ENCODE results near the gene G6PC2. TPM values are rescaled to one million over a fixed set of nuclear protein-coding genes. Genes with fewer than 3 reads are reported as not detected.
"Not testable (repeated sequence)": the region's sequence is repeated elsewhere in the genome, so short reads cannot be mapped to it uniquely, and the experiment has no call there.

G6PC2 gene
- total and polyA plus RNA-seq, 2 of the 8 experiments (the other 6 are each of a cell fraction or from before 2014, with no cell fraction given): not detected

DNA sequence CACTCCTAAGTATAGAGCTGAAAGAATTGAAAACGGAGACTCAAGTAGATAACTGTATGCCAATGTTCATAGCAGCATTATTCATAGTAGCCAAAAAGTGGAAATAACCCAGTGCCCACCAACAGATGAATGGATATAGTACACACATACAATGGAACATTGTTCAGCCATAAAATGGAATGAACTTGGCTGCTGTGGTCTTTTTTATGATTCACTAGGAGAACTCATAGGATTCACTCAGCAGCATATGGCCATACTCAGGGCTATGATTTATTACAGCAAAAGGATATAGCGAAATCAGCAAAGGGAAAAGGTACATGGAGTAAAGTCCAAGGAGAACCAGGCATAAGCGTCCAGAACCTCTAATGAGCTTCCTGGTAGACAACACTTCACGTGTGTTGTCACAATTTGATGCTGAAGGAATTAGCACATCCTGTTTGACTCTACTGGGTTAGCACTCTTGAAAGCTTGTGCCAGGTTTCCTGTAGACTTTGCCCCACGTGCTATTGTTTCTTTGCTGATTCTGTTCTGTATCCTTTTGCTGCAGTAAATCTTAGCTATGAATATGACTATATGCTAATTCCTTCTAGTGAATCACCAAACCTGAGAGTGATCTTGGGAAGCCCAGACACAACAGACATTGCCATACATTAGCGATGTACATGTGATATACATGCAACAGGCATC, 26.6 kb upstream of the G6PC2 start (continued):
- no peak for TF ChIP-seq GABPA (IDR thresholded peaks at IDR 0.05; ENCODE audit: borderline replicate concordance, insufficient read depth, low read length)

DNA sequence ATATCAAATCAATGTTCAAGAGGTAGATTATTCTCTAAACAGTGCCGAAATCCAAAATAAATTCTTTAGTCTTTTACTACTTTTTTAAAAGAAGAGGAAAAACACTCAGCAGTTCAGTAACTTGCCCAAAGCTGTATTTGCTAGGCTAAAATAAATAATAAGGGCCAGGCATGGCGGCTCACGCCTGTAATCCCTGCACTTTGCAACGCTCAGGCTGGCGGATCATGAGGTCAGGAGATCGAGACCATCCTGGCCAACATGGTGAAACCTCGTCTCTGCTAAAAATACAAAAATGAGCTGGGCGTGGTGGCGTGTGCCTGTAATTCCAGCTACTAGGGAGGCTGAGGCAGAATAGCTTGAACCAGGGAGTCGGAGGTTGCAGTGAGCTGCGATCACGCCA, 18.9 kb upstream of the G6PC2 start:
- H3K23ac ChIP-seq (ENCODE audit: insufficient read length); DNase-seq (ENCODE audit: low read depth in 1 of 2, low spot score in 2 of 2); H2BK12ac ChIP-seq (ENCODE audit: low read depth, low read length); CTCF ChIA-PET (ENCODE audit: partially characterized antibody); H3K4me1 ChIP-seq (replicated peaks in 1 of 4; ENCODE audit: control insufficient read depth in 3 of 4, insufficient read depth in 4 of 4, low read length in 3 of 4); H3K18ac ChIP-seq (ENCODE audit: extremely low read depth, low read length); H3K79me1 ChIP-seq (ENCODE audit: low read depth, low read length); POLR2A ChIA-PET (ENCODE audit: partially characterized antibody); H3K27ac ChIP-seq (ENCODE audit: low read depth, low read length); H2BK15ac ChIP-seq (ENCODE audit: low read length); H3K9ac ChIP-seq (replicated peaks in 1 of 4; ENCODE audit: extremely low read depth in 1 of 4, low read depth in 3 of 4, low read length in 3 of 4); H4K8ac ChIP-seq (ENCODE audit: extremely low read depth, insufficient read depth, low read length); H3K27me3 ChIP-seq (replicated peaks in 1 of 4; ENCODE audit: control insufficient read depth in 3 of 4, extremely low read depth in 1 of 4, insufficient read depth in 3 of 4, low read length in 3 of 4); FAIRE-seq; H3K4me2 ChIP-seq (ENCODE audit: insufficient read depth in 1 of 2, low read depth in 2 of 2, low read length in 2 of 2); H4K5ac ChIP-seq (ENCODE audit: insufficient read length, low read depth, low read length); H2AFZ ChIP-seq (ENCODE audit: low read length); H3K9me3 ChIP-seq (ENCODE audit: insufficient read depth in 2 of 2, low read depth in 1 of 2, low read length in 1 of 2); H4K91ac ChIP-seq (replicated peaks; ENCODE audit: insufficient read length, low read length); H2BK120ac ChIP-seq (replicated peaks; ENCODE audit: low read depth, low read length); H3K79me2 ChIP-seq (ENCODE audit: control insufficient read depth in 1 of 2, insufficient read depth in 2 of 2, low read length in 2 of 2); H2BK5ac ChIP-seq (ENCODE audit: low read depth, low read length); H3K4me3 ChIP-seq (ENCODE audit: extremely low read depth in 1 of 4, insufficient read depth in 2 of 4, low read depth in 3 of 4, low read length in 4 of 4); H2BK20ac ChIP-seq (ENCODE audit: low read length); H3K23me2 ChIP-seq (ENCODE audit: low read depth, low read length); H3K14ac ChIP-seq (ENCODE audit: insufficient read length); H3K36me3 ChIP-seq (ENCODE audit: control insufficient read depth in 2 of 4, insufficient read depth in 4 of 4, low read length in 3 of 4); H2AK5ac ChIP-seq (ENCODE audit: low read depth, low read length); H3K56ac ChIP-seq (replicated peaks; ENCODE audit: insufficient read length, low read depth, low read length); H4K20me1 ChIP-seq (replicated peaks in 1 of 2; ENCODE audit: control insufficient read depth in 1 of 2, insufficient read depth in 2 of 2, low read length in 2 of 2); H3K4ac ChIP-seq (replicated peaks; ENCODE audit: insufficient read length, low read depth, low read length): not testable (repeated sequence)
- 94% methylated on average over 12 of the region's 12 CpGs; no CpG with 5 or more reads in 1 of the 2 experiments for WGBS, 2 experiments (ENCODE audit: extremely low coverage in 1 of 2, insufficient coverage in 1 of 2, insufficient read length in 1 of 2, insufficient replicate concordance in 2 of 2, low coverage in 1 of 2, low lambda C conversion rate in 2 of 2, missing lambda C conversion rate in 1 of 2)
